Measurements from ENCODE around the gene PDLIM4.

The PDLIM4 gene

GRCh38 chr5:132253452-132254320 lies 3.8 kb upstream of the PDLIM4 start:
- DNase-seq (ENCODE audit: low read depth) = no peak

- DNase-seq (ENCODE audit: low read depth) = no peak
Measured at GRCh38 chr5:132254321-132254977, 3.0 kb upstream of the PDLIM4 start.

GRCh38 chr5:132256086-132256782 lies 1.3 kb upstream of the PDLIM4 start:
- no peak for DNase-seq (ENCODE audit: low read depth)

GRCh38 chr5:132256783-132257130 lies 739 bp upstream of the PDLIM4 start:
- DNase-seq (ENCODE audit: low read depth) = no peak

GRCh38 chr5:132258102-132259068 lies 889 bp downstream of the PDLIM4 start:
- no peak for DNase-seq (ENCODE audit: low read depth)

GRCh38 chr5:132259069-132259851 lies 1.8 kb downstream of the PDLIM4 start:
- DNase-seq (ENCODE audit: low read depth) = no peak

- DNase-seq (ENCODE audit: low read depth) = no peak
Measured at GRCh38 chr5:132260051-132260450, 2.6 kb downstream of the PDLIM4 start.

GRCh38 chr5:132260714-132261551 lies 3.4 kb downstream of the PDLIM4 start:
- no peak for DNase-seq (ENCODE audit: low read depth)

GRCh38 chr5:132261881-132262845 lies 4.7 kb downstream of the PDLIM4 start:
- DNase-seq (ENCODE audit: low read depth) = no peak

- DNase-seq (ENCODE audit: low read depth) = no peak
Measured at GRCh38 chr5:132262882-132263547, 5.5 kb downstream of the PDLIM4 start.

- DNase-seq (ENCODE audit: low read depth) = no peak
Measured at GRCh38 chr5:132263548-132264261, 6.2 kb downstream of the PDLIM4 start.

- no peak for DNase-seq (ENCODE audit: low read depth)
Measured at GRCh38 chr5:132264546-132265335, 7.2 kb downstream of the PDLIM4 start.

GRCh38 chr5:132265336-132266030 lies 8.0 kb downstream of the PDLIM4 start:
- DNase-seq (ENCODE audit: low read depth) = no peak

GRCh38 chr5:132266031-132266835 lies 8.7 kb downstream of the PDLIM4 start:
- DNase-seq (ENCODE audit: low read depth) = no peak

- DNase-seq (ENCODE audit: low read depth) = no peak
Measured at GRCh38 chr5:132266836-132267160, 9.3 kb downstream of the PDLIM4 start.
